HG03558 (cell line): ENCODE data around the gene HS6ST2.
"Not testable (repeated sequence)": the region's sequence is repeated elsewhere in the genome, so short reads cannot be mapped to it uniquely, and the experiment has no call there.

Experiments
- ATAC-seq: cut with Tn5 transposase; IDR thresholded peaks from one replicate; pipeline ENCODE4 v1.9.1; 2021; ENCODE audit warnings: moderate number of reproducible peaks; ENCODE audit not compliant: unreplicated experiment; ENCODE audit errors: extremely low read depth

HS6ST2 gene

GRCh38 chrX:132945055-132945599 lies 13.3 kb downstream of the HS6ST2 start:
- ATAC-seq, result not testable (repeated sequence)

- no peak for ATAC-seq
Observed at GRCh38 chrX:132940727-132941327, 17.6 kb downstream of the HS6ST2 start.

- ATAC-seq, result no peak
Observed at GRCh38 chrX:132933170-132933569, 25.3 kb downstream of the HS6ST2 start.

GRCh38 chrX:132924426-132924825 lies 34.0 kb downstream of the HS6ST2 start:
- ATAC-seq, result no peak

- ATAC-seq, result no peak
Observed at GRCh38 chrX:132918523-132918922, 39.9 kb downstream of the HS6ST2 start.

GRCh38 chrX:132916349-132916748 lies 42.1 kb downstream of the HS6ST2 start:
- no peak for ATAC-seq

GRCh38 chrX:132909643-132910042 lies 48.8 kb downstream of the HS6ST2 start:
- ATAC-seq, result no peak

- ATAC-seq, result no peak
Observed at GRCh38 chrX:132908891-132909290, 49.5 kb downstream of the HS6ST2 start.

GRCh38 chrX:132900633-132901293 lies 57.7 kb downstream of the HS6ST2 start:
- no peak for ATAC-seq

- no peak for ATAC-seq
Observed at GRCh38 chrX:132887569-132887968, 70.9 kb downstream of the HS6ST2 start.

- no peak for ATAC-seq
Observed at GRCh38 chrX:132883358-132883915, 75.0 kb downstream of the HS6ST2 start.

GRCh38 chrX:132880753-132881152 lies 77.7 kb downstream of the HS6ST2 start:
- not testable (repeated sequence) for ATAC-seq

- ATAC-seq, result no peak
Observed at GRCh38 chrX:132877954-132878536, 80.4 kb downstream of the HS6ST2 start.

- no peak for ATAC-seq
Observed at GRCh38 chrX:132876523-132877338, 81.7 kb downstream of the HS6ST2 start.

GRCh38 chrX:132875650-132876522 lies 82.5 kb downstream of the HS6ST2 start:
- no peak for ATAC-seq

- ATAC-seq, result no peak
Observed at GRCh38 chrX:132862562-132862961, 95.9 kb downstream of the HS6ST2 start.

GRCh38 chrX:132861076-132861475 lies 97.4 kb downstream of the HS6ST2 start:
- ATAC-seq, result no peak

GRCh38 chrX:132860200-132860599 lies 98.2 kb downstream of the HS6ST2 start:
- ATAC-seq, result no peak

- ATAC-seq, result no peak
Observed at GRCh38 chrX:132858018-132858417, 100.4 kb downstream of the HS6ST2 start.
